Nephron (organoid): Measurements from ENCODE around the gene NR2E1.

Experiments
- H3K27ac Mint-ChIP-seq, 3 experiments: 2 replicates each; pipeline ENCODE4 v1.8.0; 2020; ENCODE audit warnings: mixed read lengths in 3 of 3, mild to moderate bottlenecking in 2 of 3, moderate library complexity in 1 of 3
- H3K27me3 Mint-ChIP-seq: 2 replicates; pipeline ENCODE4 v1.8.0; 2021; ENCODE audit warnings: low read depth, mild to moderate bottlenecking, moderate library complexity, mixed read lengths
- H3K36me3 Mint-ChIP-seq: 2 replicates; pipeline ENCODE4 v1.8.0; 2020; ENCODE audit warnings: low read depth, mixed read lengths
- H3K4me1 Mint-ChIP-seq: 2 replicates; pipeline ENCODE4 v1.8.0; 2020; ENCODE audit warnings: mixed read lengths
- H3K4me3 Mint-ChIP-seq, 3 experiments: 2 replicates each; pipeline ENCODE4 v1.8.0; 2020; ENCODE audit warnings: mild to moderate bottlenecking in 3 of 3, mixed read lengths in 3 of 3, moderate library complexity in 2 of 3
- H3K9me3 Mint-ChIP-seq: 2 replicates; pipeline ENCODE4 v1.8.0; 2020; ENCODE audit warnings: mixed read lengths
- TF ChIP-seq, protein P1 (sequence below), 3 experiments: fragments of 200-600 bp; sonication (generic); IDR thresholded peaks; one replicate each; pipeline ENCODE4 v1.5.0; 2021; ENCODE audit warnings: antibody characterized with exemption in 3 of 3; ENCODE audit not compliant: unreplicated experiment in 3 of 3

The NR2E1 gene

DNA sequence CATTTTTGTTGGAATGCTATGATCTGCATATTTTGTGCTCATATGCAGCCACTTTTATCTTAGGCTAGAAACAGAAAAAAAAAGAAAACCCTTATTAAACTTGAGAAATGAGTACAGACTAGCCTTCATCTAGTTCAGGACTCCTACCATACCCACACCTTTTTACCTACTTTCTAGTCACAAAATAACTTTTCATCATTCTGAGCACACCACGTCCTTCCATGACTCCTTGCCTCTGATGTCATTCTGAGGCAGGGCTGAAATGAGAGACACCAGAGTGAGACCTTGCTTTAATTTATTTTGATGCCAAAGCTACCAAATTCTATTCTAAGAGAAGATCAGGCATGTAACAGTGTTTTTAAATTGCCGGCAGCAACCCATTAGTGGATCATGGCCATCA lies 56.2 kb downstream of the NR2E1 start:
- Mint-ChIP-seq H3K9me3 (peaks cover 8% of the 10 kb centered on the region), H3K4me1 (no peaks in the 10 kb centered on the region), H3K27me3 (no peaks in the 10 kb centered on the region), H3K36me3 (peaks cover 54% of the 10 kb centered on the region), H3K27ac (no peak overlapping the region), H3K4me3 (no peak overlapping the region)
- TF ChIP-seq, protein P1, sequence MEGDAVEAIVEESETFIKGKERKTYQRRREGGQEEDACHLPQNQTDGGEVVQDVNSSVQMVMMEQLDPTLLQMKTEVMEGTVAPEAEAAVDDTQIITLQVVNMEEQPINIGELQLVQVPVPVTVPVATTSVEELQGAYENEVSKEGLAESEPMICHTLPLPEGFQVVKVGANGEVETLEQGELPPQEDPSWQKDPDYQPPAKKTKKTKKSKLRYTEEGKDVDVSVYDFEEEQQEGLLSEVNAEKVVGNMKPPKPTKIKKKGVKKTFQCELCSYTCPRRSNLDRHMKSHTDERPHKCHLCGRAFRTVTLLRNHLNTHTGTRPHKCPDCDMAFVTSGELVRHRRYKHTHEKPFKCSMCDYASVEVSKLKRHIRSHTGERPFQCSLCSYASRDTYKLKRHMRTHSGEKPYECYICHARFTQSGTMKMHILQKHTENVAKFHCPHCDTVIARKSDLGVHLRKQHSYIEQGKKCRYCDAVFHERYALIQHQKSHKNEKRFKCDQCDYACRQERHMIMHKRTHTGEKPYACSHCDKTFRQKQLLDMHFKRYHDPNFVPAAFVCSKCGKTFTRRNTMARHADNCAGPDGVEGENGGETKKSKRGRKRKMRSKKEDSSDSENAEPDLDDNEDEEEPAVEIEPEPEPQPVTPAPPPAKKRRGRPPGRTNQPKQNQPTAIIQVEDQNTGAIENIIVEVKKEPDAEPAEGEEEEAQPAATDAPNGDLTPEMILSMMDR (IDR thresholded peaks at IDR 0.05; ENCODE audit: unreplicated experiment in 3 of 3), result no peak

DNA sequence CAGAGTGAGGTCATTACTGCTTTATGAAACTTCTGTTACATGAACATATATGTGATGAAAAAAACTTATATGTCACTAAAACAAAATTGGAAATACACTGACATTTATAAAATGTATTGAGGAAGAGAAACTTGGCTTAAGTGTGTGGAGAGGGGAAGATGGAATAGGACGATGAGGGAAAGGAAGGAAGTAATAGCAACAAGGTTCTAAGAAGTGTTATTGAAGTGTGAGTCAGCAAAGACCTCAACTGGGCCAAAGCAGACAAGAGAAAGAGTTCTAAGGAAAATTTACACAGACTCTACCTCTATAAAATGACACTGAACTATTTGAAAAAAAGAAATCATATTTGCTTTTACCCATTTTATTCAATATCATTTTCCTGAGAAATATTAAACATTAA lies 56.7 kb downstream of the NR2E1 start:
- Mint-ChIP-seq H3K36me3 (peaks cover 50% of the 10 kb centered on the region), H3K27me3 (no peaks in the 10 kb centered on the region), H3K9me3 (peaks cover 8% of the 10 kb centered on the region), H3K4me1 (peaks cover 2% of the 10 kb centered on the region), H3K4me3 (no peak overlapping the region), H3K27ac (no peak overlapping the region)
- TF ChIP-seq, protein P1 (IDR thresholded peaks at IDR 0.05; ENCODE audit: unreplicated experiment in 3 of 3), result no peak

DNA sequence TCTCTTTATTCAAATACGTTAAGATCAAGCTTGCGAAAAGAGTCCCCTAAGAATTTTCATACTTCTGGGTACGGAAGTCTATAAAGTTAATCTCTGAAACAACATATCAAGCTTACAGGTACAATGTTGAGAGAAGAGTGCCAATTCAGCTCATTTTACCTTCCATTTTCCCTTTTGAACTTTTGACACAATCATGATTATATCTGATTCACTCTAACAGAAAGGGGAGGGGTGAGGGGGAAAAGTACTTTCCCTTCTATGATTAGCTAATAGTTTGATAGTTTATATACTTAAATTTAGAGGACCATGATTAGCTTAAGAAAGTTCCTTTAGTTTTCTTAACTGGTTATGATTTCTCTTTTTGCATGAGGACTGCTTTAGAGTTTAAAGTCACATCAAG lies 61.5 kb downstream of the NR2E1 start:
- no peaks in the 10 kb centered on the region for H3K27me3 Mint-ChIP-seq
- peaks cover 6% of the 10 kb centered on the region for H3K4me1 Mint-ChIP-seq
- no peaks in the 10 kb centered on the region for H3K9me3 Mint-ChIP-seq
- H3K4me3 Mint-ChIP-seq, result no peak overlapping the region
- TF ChIP-seq, protein P1 (IDR thresholded peaks at IDR 0.05; ENCODE audit: unreplicated experiment in 3 of 3), result no peak
- peaks cover 13% of the 10 kb centered on the region for H3K36me3 Mint-ChIP-seq
- no peak overlapping the region for H3K27ac Mint-ChIP-seq

DNA sequence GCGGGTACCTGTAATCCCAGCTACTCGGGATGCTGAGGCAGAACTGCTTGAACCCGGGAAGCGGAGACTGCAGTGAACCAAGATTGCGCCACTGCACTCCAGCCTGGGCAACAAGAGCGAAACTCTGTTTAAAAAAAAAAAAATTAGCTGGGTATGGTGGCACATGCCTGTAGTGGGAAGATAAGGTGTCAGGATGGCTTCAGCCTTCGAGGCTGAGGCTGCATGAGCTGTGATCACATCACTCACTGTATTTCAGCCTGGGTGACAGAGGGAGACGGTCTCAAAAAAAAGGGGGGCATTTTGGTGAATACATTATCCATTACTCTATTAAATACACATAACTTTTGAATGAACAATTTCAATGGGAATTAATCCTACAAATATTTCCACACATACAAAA lies 62.6 kb downstream of the NR2E1 start:
- peaks cover 6% of the 10 kb centered on the region for H3K4me1 Mint-ChIP-seq
- no peak overlapping the region for H3K27ac Mint-ChIP-seq
- H3K4me3 Mint-ChIP-seq, result no peak overlapping the region
- peaks cover 7% of the 10 kb centered on the region for H3K36me3 Mint-ChIP-seq
- TF ChIP-seq, protein P1 (IDR thresholded peaks at IDR 0.05; ENCODE audit: unreplicated experiment in 3 of 3), result no peak
- H3K27me3 Mint-ChIP-seq, result no peaks in the 10 kb centered on the region
- H3K9me3 Mint-ChIP-seq, result no peaks in the 10 kb centered on the region

DNA sequence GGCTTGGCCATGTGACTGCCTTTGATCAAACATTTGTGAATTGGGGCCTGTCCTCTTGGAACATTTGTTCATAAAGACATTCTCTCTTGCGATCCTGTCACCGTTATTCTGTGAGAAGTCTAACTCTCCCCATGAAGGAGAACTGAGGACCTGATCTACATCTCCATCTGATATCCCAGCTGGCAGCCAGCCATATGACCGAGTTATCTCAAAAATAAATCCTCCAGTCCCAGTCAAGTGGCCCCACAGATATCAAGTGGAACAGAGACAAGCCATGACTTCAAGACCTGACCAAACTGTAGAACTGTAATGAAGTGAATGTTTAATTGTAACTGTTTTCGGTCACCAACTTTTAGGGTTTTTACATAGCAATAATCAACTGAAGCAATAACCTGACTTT lies 69.3 kb downstream of the NR2E1 start:
- H3K4me3 Mint-ChIP-seq, result no peak overlapping the region
- H3K9me3 Mint-ChIP-seq, result peaks cover 3% of the 10 kb centered on the region
- no peaks in the 10 kb centered on the region for H3K4me1 Mint-ChIP-seq
- no peak overlapping the region for H3K27ac Mint-ChIP-seq
- H3K27me3 Mint-ChIP-seq, result no peaks in the 10 kb centered on the region
- H3K36me3 Mint-ChIP-seq, result peaks cover 54% of the 10 kb centered on the region
- TF ChIP-seq, protein P1 (IDR thresholded peaks at IDR 0.05; ENCODE audit: unreplicated experiment in 3 of 3), result no peak

DNA sequence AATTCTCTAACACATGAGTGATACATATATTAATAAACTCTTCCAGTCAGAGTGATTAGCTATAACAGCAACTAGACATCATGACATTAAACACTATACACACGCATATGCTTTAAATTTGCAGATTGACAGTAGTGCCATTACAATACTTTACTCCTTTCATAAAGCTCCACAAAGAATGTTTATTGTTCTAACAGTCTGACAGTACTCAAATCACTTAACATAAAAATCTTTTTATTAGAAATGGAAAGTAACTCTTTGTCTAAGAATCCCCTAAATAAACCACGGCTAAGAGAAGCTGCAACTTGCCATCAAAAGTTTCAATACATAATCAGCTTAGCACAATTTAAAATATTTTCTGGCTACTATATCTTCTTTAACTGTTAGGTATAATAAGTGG lies 71.0 kb downstream of the NR2E1 start:
- TF ChIP-seq, protein P1 (IDR thresholded peaks at IDR 0.05; ENCODE audit: unreplicated experiment in 3 of 3), result no peak
- peaks cover 68% of the 10 kb centered on the region for H3K36me3 Mint-ChIP-seq
- H3K27me3 Mint-ChIP-seq, result no peaks in the 10 kb centered on the region
- H3K4me1 Mint-ChIP-seq, result no peaks in the 10 kb centered on the region
- peaks cover 3% of the 10 kb centered on the region for H3K9me3 Mint-ChIP-seq
- no peak overlapping the region for H3K27ac Mint-ChIP-seq
- H3K4me3 Mint-ChIP-seq, result no peak overlapping the region
